ENCODE measurements around the gene CDH10. TPM values are rescaled to one million over a fixed set of nuclear protein-coding genes. Genes with fewer than 3 reads are reported as not detected.

Gene CDH10
- total RNA-seq, 6 experiments from 2014 or later: not detected

- no peaks in the 10 kb centered on the region for H3K36me3 ChIP-seq
- no peak overlapping the region for H3K4me3 ChIP-seq
- H3K27ac ChIP-seq: no peak overlapping the region
- intact Hi-C loops (cut with DNase I): no loop called here
- DNase-seq: no peak
- no peaks in the 10 kb centered on the region for H3K4me1 ChIP-seq
- H3K9me3 ChIP-seq: no peaks in the 10 kb centered on the region
- TF ChIP-seq, protein P1, sequence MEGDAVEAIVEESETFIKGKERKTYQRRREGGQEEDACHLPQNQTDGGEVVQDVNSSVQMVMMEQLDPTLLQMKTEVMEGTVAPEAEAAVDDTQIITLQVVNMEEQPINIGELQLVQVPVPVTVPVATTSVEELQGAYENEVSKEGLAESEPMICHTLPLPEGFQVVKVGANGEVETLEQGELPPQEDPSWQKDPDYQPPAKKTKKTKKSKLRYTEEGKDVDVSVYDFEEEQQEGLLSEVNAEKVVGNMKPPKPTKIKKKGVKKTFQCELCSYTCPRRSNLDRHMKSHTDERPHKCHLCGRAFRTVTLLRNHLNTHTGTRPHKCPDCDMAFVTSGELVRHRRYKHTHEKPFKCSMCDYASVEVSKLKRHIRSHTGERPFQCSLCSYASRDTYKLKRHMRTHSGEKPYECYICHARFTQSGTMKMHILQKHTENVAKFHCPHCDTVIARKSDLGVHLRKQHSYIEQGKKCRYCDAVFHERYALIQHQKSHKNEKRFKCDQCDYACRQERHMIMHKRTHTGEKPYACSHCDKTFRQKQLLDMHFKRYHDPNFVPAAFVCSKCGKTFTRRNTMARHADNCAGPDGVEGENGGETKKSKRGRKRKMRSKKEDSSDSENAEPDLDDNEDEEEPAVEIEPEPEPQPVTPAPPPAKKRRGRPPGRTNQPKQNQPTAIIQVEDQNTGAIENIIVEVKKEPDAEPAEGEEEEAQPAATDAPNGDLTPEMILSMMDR (IDR thresholded peaks at IDR 0.05): no peak
- TF ChIP-seq POLR2A (IDR thresholded peaks at IDR 0.05): no peak
- ATAC-seq: no peak
- H3K27me3 ChIP-seq: peaks cover 0 to 3% of the 10 kb centered on the region in 2 donors
Observed at GRCh38 chr5:24571302-24571701, 73.5 kb downstream of the CDH10 start.

DNA sequence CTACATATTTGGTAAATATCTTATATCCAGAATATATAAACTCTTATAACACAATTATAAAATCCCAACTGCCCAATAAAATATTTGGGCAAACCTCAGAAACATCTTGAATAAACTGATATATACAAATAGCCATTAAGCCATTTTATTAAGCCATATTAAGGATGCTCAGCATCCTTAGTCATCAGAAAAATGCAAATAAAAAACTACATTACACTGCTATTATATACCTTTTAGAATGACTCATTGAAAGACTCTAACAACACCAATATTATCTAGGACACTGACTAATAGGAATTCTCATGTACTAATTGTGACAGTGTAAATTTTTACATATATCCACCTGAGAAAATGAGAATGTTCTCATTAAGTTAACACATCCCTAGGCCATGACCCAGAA is 77.8 kb downstream of the CDH10 start:
- no peaks in the 10 kb centered on the region for H3K4me1 ChIP-seq
- no peaks in the 10 kb centered on the region for H3K9me3 ChIP-seq
- no peak for TF ChIP-seq POLR2A (IDR thresholded peaks at IDR 0.05)
- TF ChIP-seq, protein P1 (IDR thresholded peaks at IDR 0.05): no peak
- ATAC-seq: no peak
- DNase-seq: no peak
- peaks cover 0 to 3% of the 10 kb centered on the region in 2 donors for H3K27me3 ChIP-seq
- H3K27ac ChIP-seq: no peak overlapping the region
- H3K4me3 ChIP-seq: no peak overlapping the region
- no peaks in the 10 kb centered on the region for H3K36me3 ChIP-seq
- intact Hi-C loops (cut with DNase I): no loop called here

GRCh38 chr5:24555229-24555628 is 89.5 kb downstream of the CDH10 start:
- Histone ChIP-seq H3K27ac (no peak overlapping the region), H3K27me3 (no peaks in the 10 kb centered on the region), H3K9me3 (no peaks in the 10 kb centered on the region), H3K4me1 (no peaks in the 10 kb centered on the region), H3K36me3 (no peaks in the 10 kb centered on the region), H3K4me3 (no peak overlapping the region)
- DNase-seq: no peak
- ATAC-seq: no peak
- TF ChIP-seq POLR2A (IDR thresholded peaks at IDR 0.05): no peak
- TF ChIP-seq, protein P1 (IDR thresholded peaks at IDR 0.05): no peak
- WGBS (ENCODE audit: insufficient coverage, low coverage, low lambda C conversion rate, missing lambda C conversion rate): 42% methylated on average over 3 of the region's 4 CpGs
- intact Hi-C loops (cut with DNase I): no loop called here

DNA sequence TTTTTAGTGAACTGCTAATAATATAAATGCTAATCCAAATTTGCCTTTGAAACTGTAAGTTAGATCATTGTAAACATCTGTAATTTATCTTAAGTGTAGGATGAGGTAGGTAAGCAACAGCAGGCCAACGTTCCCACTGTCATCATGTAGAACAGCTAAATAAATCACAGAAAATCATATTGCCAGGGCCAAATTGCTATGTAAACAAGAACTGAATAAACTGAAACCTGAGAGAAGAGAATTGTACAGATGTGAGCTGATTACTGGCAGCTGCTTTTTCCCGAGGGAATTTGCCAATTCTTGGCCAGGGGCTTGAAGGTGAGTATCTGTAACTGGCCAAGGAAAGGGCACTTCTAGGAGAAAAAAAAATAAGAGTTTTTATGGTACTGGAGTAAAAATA is 97.6 kb downstream of the CDH10 start:
- Histone ChIP-seq H3K4me1 (no peaks in the 10 kb centered on the region), H3K27ac (no peak overlapping the region), H3K36me3 (no peaks in the 10 kb centered on the region), H3K9me3 (no peaks in the 10 kb centered on the region), H3K4me3 (no peak overlapping the region), H3K27me3 (no peaks in the 10 kb centered on the region)
- ATAC-seq: peak in 2 of 4 donors; percentile 17 to 51
- intact Hi-C loops (cut with DNase I): no loop called here
- TF ChIP-seq, protein P1 (IDR thresholded peaks at IDR 0.05): no peak
- no peak for TF ChIP-seq POLR2A (IDR thresholded peaks at IDR 0.05)
- WGBS (ENCODE audit: insufficient coverage, low coverage, low lambda C conversion rate, missing lambda C conversion rate): 18% methylated on average over 2 of the region's 2 CpGs
- DNase-seq: no peak

DNA sequence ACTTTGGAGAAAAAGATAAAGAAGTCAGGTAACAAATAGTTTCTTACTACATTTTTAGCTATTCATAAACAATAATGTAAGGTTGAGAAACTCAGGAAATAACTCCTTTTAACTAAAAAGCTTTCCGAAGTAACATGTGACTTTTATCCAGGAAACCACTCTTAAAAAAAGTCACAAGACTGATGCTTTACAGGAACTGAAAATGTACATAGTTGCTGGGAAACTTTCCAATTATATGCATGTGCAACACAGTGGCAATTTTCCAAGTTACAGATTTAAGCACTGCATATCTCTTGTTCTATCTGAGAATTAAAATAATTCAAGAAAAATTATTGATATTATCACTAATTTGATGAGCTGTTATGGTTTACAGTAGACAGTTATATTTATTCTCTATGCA is 105.2 kb downstream of the CDH10 start:
- H3K4me1 ChIP-seq: no peaks in the 10 kb centered on the region
- H3K9me3 ChIP-seq: no peaks in the 10 kb centered on the region
- ATAC-seq (no peak), DNase-seq (no peak)
- WGBS (ENCODE audit: insufficient coverage, low coverage, low lambda C conversion rate, missing lambda C conversion rate): 36% methylated on average over 1 of the region's 1 CpG
- H3K27me3 ChIP-seq: no peaks in the 10 kb centered on the region
- TF ChIP-seq, protein P1 (IDR thresholded peaks at IDR 0.05): no peak
- H3K27ac ChIP-seq: no peak overlapping the region
- intact Hi-C loops (cut with DNase I): no loop called here
- no peaks in the 10 kb centered on the region for H3K36me3 ChIP-seq
- no peak overlapping the region for H3K4me3 ChIP-seq
